Stromal cell of bone marrow (primary cell): Measurements from ENCODE around the gene MYLIP.

Experiments used
- DNase-seq: peaks from one replicate; pipeline ENCODE4 v3.0.0-alpha.2; 2012; ENCODE audit warnings: low read depth

MYLIP gene

GRCh38 chr6:16108419-16108818, 20.5 kb upstream of the MYLIP start:
- no peak for DNase-seq

- no peak for DNase-seq
Observed at GRCh38 chr6:16108921-16109658, 19.8 kb upstream of the MYLIP start.

- DNase-seq: no peak
Observed at GRCh38 chr6:16109659-16110305, 19.1 kb upstream of the MYLIP start.

- DNase-seq: no peak
Observed at GRCh38 chr6:16118825-16119224, 10.1 kb upstream of the MYLIP start.

- no peak for DNase-seq
Observed at GRCh38 chr6:16121339-16121738, 7.5 kb upstream of the MYLIP start.

- DNase-seq: no peak
Observed at GRCh38 chr6:16122197-16122596, 6.7 kb upstream of the MYLIP start.

GRCh38 chr6:16124198-16125180, 4.4 kb upstream of the MYLIP start:
- no peak for DNase-seq

GRCh38 chr6:16126056-16126455, 2.8 kb upstream of the MYLIP start:
- no peak for DNase-seq

- DNase-seq: no peak
Observed at GRCh38 chr6:16126861-16127260, 2.0 kb upstream of the MYLIP start.

GRCh38 chr6:16127471-16127870, 1.4 kb upstream of the MYLIP start:
- no peak for DNase-seq

GRCh38 chr6:16129623-16130401, 926 bp downstream of the MYLIP start:
- DNase-seq: no peak

GRCh38 chr6:16130437-16130891, 1.6 kb downstream of the MYLIP start:
- no peak for DNase-seq

- peak; percentile 71 for DNase-seq
Observed at GRCh38 chr6:16130932-16131387, 2.1 kb downstream of the MYLIP start.

- DNase-seq: no peak
Observed at GRCh38 chr6:16132909-16133308, 4.0 kb downstream of the MYLIP start.

- DNase-seq: no peak
Observed at GRCh38 chr6:16134430-16134829, 5.5 kb downstream of the MYLIP start.

- DNase-seq: no peak
Observed at GRCh38 chr6:16135066-16135465, 6.2 kb downstream of the MYLIP start.

GRCh38 chr6:16136091-16136490, 7.2 kb downstream of the MYLIP start:
- DNase-seq: no peak

- peak; percentile 83 for DNase-seq
Observed at GRCh38 chr6:16136621-16137450, 8.0 kb downstream of the MYLIP start.

GRCh38 chr6:16137451-16137801, 8.5 kb downstream of the MYLIP start:
- DNase-seq: no peak

- no peak for DNase-seq
Observed at GRCh38 chr6:16139556-16139955, 10.7 kb downstream of the MYLIP start.

GRCh38 chr6:16140607-16141006, 11.7 kb downstream of the MYLIP start:
- DNase-seq: no peak
